SK-N-SH treated with all-trans-retinoic acid at 6 μM for 48 hours (cell line): Measurements from ENCODE around the gene TRIM54.

Experiments
- ISL1 ChIP-seq: fragments of 250-450 bp; sonication (Bioruptor Pico); IDR thresholded peaks from 2 replicates; pipeline ENCODE4 v2.1.2; 2022; ENCODE audit warnings: mild to moderate bottlenecking, moderate library complexity
- OSR1 ChIP-seq: fragments of 250-450 bp; sonication (Bioruptor Pico); IDR thresholded peaks from 2 replicates; pipeline ENCODE4 v1.8.0; 2022; ENCODE audit warnings: moderate library complexity, mild to moderate bottlenecking, inconsistent platforms
- PATZ1 ChIP-seq: fragments of 250-450 bp; sonication (Bioruptor Pico); IDR thresholded peaks from 2 replicates; pipeline ENCODE4 v1.8.0; 2020; ENCODE audit warnings: mild to moderate bottlenecking, moderate library complexity, borderline replicate concordance
- ZFP3 ChIP-seq: fragments of 250-450 bp; sonication (Bioruptor Pico); IDR thresholded peaks from 2 replicates; pipeline ENCODE4 v1.5.0; 2020; ENCODE audit warnings: mild to moderate bottlenecking, moderate library complexity
- ZNF565 ChIP-seq: fragments of 450-650 bp; formaldehyde crosslinking; conservative IDR thresholded peaks from 2 replicates; pipeline ENCODE4 v1.5.0; 2020; ENCODE audit warnings: low read depth, mild to moderate bottlenecking, moderate library complexity
- ZNF70 ChIP-seq: fragments of 450-650 bp; formaldehyde crosslinking; IDR thresholded peaks from 2 replicates; pipeline ENCODE4 v1.5.0; 2020; ENCODE audit warnings: mild to moderate bottlenecking, moderate library complexity
- ZNF8 ChIP-seq: fragments of 450-650 bp; formaldehyde crosslinking; IDR thresholded peaks from 2 replicates; pipeline ENCODE4 v1.5.0; 2020; ENCODE audit warnings: mild to moderate bottlenecking, moderate library complexity
- TF ChIP-seq, protein P1 (sequence below): fragments of 250-450 bp; sonication (Bioruptor Pico); IDR thresholded peaks from 2 replicates; pipeline ENCODE4 v1.5.1; 2020; ENCODE audit warnings: low read depth, mild to moderate bottlenecking, moderate library complexity

DNA sequence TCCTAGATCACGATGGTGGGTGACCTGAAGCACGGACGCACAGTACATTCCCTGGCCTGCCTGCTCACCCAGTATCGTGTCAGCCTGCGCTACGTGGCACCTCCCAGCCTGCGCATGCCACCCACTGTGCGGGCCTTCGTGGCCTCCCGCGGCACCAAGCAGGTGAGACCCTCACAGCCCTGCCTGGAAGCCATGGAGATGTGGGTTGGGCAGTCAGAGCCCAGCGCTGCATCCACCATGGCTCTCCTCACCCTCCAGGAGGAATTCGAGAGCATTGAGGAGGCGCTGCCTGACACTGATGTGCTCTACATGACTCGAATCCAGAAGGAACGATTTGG is 39.6 kb upstream of the TRIM54 start:
- TF ChIP-seq, protein P1, sequence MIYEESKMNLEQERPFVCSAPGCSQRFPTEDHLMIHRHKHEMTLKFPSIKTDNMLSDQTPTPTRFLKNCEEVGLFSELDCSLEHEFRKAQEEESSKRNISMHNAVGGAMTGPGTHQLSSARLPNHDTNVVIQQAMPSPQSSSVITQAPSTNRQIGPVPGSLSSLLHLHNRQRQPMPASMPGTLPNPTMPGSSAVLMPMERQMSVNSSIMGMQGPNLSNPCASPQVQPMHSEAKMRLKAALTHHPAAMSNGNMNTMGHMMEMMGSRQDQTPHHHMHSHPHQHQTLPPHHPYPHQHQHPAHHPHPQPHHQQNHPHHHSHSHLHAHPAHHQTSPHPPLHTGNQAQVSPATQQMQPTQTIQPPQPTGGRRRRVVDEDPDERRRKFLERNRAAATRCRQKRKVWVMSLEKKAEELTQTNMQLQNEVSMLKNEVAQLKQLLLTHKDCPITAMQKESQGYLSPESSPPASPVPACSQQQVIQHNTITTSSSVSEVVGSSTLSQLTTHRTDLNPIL (CRISPR knock-in tag) = no peak
- no peak for TF ChIP-seq ZFP3
- no peak for TF ChIP-seq PATZ1 (CRISPR knock-in tag)
- no peak for TF ChIP-seq ZNF565 (CRISPR knock-in tag)
- no peak for TF ChIP-seq ISL1 (CRISPR knock-in tag)
- TF ChIP-seq ZNF8 = no peak
- TF ChIP-seq ZNF70 (CRISPR knock-in tag) = no peak
- no peak for TF ChIP-seq OSR1 (CRISPR knock-in tag)
